Naive B cell (primary cell): ENCODE measurements around the gene METRNL. TPM values are rescaled to one million over a fixed set of nuclear protein-coding genes. Genes with fewer than 3 reads are reported as not detected.
A peak's percentile ranks its signal among the peaks of the same experiment; 100 is the strongest.

Experiments used
- ATAC-seq, 2 donors: fragments of 150-1000 bp; cut with Tn5 transposase; 2 replicates each; pipeline ENCODE4 v1.10.0; 2021; ENCODE audit warnings: low read depth in 2 of 2, mild to moderate bottlenecking in 2 of 2, moderate library complexity in 2 of 2
- DNase-seq: peaks from one replicate; pipeline ENCODE4 v3.0.0; 2022
- H3K27ac Mint-ChIP-seq, 6 donors: one replicate each; pipeline ENCODE4 v1.8.0; 2020 to 2022; ENCODE audit warnings: mild to moderate bottlenecking in 6 of 6, mixed read lengths in 6 of 6, moderate library complexity in 5 of 6, inconsistent platforms in 2 of 6
- H3K27me3 Mint-ChIP-seq, 3 donors: one replicate each; pipeline ENCODE4 v1.8.0; 2021 to 2022; ENCODE audit warnings: mixed read lengths in 3 of 3, mild to moderate bottlenecking in 1 of 3
- H3K36me3 Mint-ChIP-seq, 2 donors: one replicate each; pipeline ENCODE4 v1.8.0; 2020 to 2022; ENCODE audit warnings: mixed read lengths in 2 of 2, inconsistent platforms in 1 of 2, mild to moderate bottlenecking in 1 of 2
- H3K4me1 Mint-ChIP-seq, 3 donors: one replicate each; pipeline ENCODE4 v1.8.0; 2020 to 2022; ENCODE audit warnings: mixed read lengths in 3 of 3, inconsistent platforms in 1 of 3, mild to moderate bottlenecking in 1 of 3, moderate library complexity in 1 of 3
- H3K4me3 Mint-ChIP-seq, 8 donors: one replicate each; pipeline ENCODE4 v1.8.0; 2020 to 2022; ENCODE audit warnings: mild to moderate bottlenecking in 8 of 8, mixed read lengths in 8 of 8, moderate library complexity in 8 of 8, inconsistent platforms in 2 of 8
- H3K9me3 Mint-ChIP-seq, 7 donors: one replicate each; pipeline ENCODE4 v1.8.0; 2020 to 2022; ENCODE audit warnings: mixed read lengths in 7 of 7, mild to moderate bottlenecking in 5 of 7, inconsistent platforms in 2 of 7, moderate library complexity in 1 of 7
- polyA plus RNA-seq, 6 donors: library from polyadenylated mRNA; unstranded; fragments of 300-500 nt; fragmentation: Illumina TruSeq; gene quantifications; one replicate each; pipeline ENCODE4 v1.2.3, GENCODE V29; 2021; ENCODE audit warnings: low read depth in 6 of 6

The METRNL gene
- polyA plus RNA-seq, 6 donors from 2014 or later = 0.69 to 4.5 (median 1.4) TPM

DNA sequence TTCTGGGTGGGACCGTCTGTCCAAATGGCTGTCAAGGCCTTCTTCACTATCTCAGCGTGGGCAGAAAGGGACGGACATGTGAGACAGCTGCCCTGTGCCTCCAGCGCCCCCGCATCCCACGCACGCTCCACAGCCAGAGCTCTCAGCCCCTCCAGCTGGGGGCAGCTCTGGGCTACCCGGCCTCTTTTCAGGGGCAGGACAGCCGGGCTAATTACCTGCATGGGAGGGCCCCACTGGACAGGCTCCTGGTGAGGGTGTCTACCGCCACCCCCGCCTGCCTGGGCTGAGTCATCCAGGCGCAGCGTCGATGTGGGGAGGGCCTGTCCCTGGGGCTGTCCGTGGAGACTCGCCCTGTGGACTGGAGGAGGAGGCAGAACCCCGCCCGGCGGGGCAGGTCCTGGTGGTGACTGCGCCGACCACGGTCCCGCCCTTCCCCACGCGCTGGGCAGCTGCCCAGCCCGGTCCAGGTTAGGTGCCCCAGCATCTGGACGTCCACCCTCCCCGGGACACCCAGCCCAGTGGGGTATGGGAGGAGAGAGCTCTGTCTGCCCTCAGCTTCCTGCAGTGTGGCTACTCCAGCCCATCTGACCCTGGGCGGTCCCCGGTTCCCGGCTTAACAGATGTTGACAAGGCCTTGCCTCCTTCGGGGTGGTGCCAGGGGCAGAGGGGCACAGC lies 5.9 kb upstream of the METRNL start:
- no peak for ATAC-seq
- no peaks in the 10 kb centered on the region for H3K9me3 Mint-ChIP-seq

GRCh38 chr17:83074486-83075223 lies 4.8 kb upstream of the METRNL start:
- ATAC-seq = no peak
- no peak for DNase-seq
- no peak overlapping the region for H3K4me3 Mint-ChIP-seq
- H3K36me3 Mint-ChIP-seq = no peaks in the 10 kb centered on the region
- H3K4me1 Mint-ChIP-seq = peaks cover 8 to 27% (median 18%) of the 10 kb centered on the region in 3 donors
- H3K27me3 Mint-ChIP-seq = peaks cover 10 to 27% (median 18%) of the 10 kb centered on the region in 3 donors
- H3K27ac Mint-ChIP-seq = no peak overlapping the region
- H3K9me3 Mint-ChIP-seq = no peaks in the 10 kb centered on the region

More for the DNA sequence above, 5.9 kb upstream of the METRNL start:
- Mint-ChIP-seq H3K27me3 (peaks cover 13 to 32% (median 23%) of the 10 kb centered on the region in 3 donors), H3K4me1 (peaks cover 8 to 27% (median 18%) of the 10 kb centered on the region in 3 donors), H3K4me3 (no peak overlapping the region), H3K36me3 (no peaks in the 10 kb centered on the region), H3K27ac (no peak overlapping the region)
- DNase-seq = no peak

GRCh38 chr17:83075270-83075880 lies 4.0 kb upstream of the METRNL start:
- no peaks in the 10 kb centered on the region for H3K36me3 Mint-ChIP-seq
- H3K4me1 Mint-ChIP-seq = peaks cover 8 to 27% (median 18%) of the 10 kb centered on the region in 3 donors
- no peak overlapping the region for H3K27ac Mint-ChIP-seq
- peak overlapping the region in 1 of 8 donors; percentile 1 for H3K4me3 Mint-ChIP-seq
- H3K27me3 Mint-ChIP-seq = peaks cover 9 to 27% (median 16%) of the 10 kb centered on the region in 3 donors
- DNase-seq (no peak), ATAC-seq (no peak)
- no peaks in the 10 kb centered on the region for H3K9me3 Mint-ChIP-seq

DNA sequence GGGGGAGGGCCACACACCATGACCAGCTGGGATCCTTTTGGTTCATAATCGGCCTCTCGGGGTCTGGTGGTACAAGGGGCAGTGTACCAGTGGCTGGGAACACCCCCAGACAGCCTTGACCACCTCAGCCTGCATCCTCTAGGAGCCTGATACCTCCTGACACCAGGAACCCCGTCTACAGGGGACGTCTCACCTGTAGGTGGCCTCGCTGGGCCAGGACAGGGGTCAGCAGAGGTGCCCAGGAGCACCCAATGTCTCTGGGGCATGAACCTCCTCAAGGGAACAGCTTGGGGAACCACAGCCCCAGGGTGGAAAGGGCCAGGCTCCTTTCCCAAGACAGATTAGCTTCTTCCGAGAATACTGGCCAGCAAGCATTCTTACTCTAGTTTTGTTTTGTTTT lies 2.5 kb upstream of the METRNL start:
- no peak overlapping the region for H3K27ac Mint-ChIP-seq
- DNase-seq (no peak), ATAC-seq (no peak)
- no peaks in the 10 kb centered on the region for H3K9me3 Mint-ChIP-seq
- peaks cover 9 to 26% (median 11%) of the 10 kb centered on the region in 3 donors for H3K27me3 Mint-ChIP-seq
- peak overlapping the region in 4 of 8 donors; percentile 16 to 74 (median 46) for H3K4me3 Mint-ChIP-seq
- H3K36me3 Mint-ChIP-seq = no peaks in the 10 kb centered on the region
- H3K4me1 Mint-ChIP-seq = peaks cover 4 to 19% (median 10%) of the 10 kb centered on the region in 3 donors

- DNase-seq (no peak), ATAC-seq (no peak)
- peaks cover 4 to 20% (median 10%) of the 10 kb centered on the region in 3 donors for H3K4me1 Mint-ChIP-seq
- no peaks in the 10 kb centered on the region for H3K36me3 Mint-ChIP-seq
- H3K27me3 Mint-ChIP-seq = peaks cover 8 to 22% (median 9%) of the 10 kb centered on the region in 3 donors
- H3K4me3 Mint-ChIP-seq = peak overlapping the region in 5 of 8 donors; percentile 32 to 85 (median 49)
- H3K9me3 Mint-ChIP-seq = no peaks in the 10 kb centered on the region
- H3K27ac Mint-ChIP-seq = no peak overlapping the region
These were observed 2.0 kb upstream of the METRNL start for GRCh38 chr17:83077411-83077810.

DNA sequence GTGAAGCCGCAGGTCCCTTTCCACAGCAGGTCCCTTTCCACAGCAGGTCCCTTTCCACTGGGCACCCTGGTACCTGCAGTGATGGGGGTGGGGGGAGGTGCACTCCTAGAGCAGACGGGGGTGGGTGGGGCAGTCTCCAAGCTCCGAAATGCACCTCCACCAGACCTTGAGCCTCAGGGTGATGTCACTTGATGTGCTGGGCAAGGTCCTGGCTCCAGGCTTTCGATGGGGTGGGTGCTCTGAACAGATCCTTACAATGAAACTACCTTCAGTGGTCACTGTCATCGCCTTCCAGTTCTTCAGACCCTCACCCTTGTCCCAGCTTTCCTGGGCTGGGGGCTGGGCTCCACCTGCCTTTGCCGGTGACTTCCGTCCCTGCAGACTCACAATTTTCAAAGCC lies 1.5 kb upstream of the METRNL start:
- Mint-ChIP-seq H3K4me3 (peak overlapping the region; percentile 26 to 85 (median 70)), H3K36me3 (no peaks in the 10 kb centered on the region), H3K27ac (peak overlapping the region in 1 of 6 donors; percentile 87), H3K9me3 (no peaks in the 10 kb centered on the region), H3K27me3 (peaks cover 8 to 22% (median 9%) of the 10 kb centered on the region in 3 donors), H3K4me1 (peaks cover 7 to 25% (median 14%) of the 10 kb centered on the region in 3 donors)
- ATAC-seq (no peak), DNase-seq (no peak)

DNA sequence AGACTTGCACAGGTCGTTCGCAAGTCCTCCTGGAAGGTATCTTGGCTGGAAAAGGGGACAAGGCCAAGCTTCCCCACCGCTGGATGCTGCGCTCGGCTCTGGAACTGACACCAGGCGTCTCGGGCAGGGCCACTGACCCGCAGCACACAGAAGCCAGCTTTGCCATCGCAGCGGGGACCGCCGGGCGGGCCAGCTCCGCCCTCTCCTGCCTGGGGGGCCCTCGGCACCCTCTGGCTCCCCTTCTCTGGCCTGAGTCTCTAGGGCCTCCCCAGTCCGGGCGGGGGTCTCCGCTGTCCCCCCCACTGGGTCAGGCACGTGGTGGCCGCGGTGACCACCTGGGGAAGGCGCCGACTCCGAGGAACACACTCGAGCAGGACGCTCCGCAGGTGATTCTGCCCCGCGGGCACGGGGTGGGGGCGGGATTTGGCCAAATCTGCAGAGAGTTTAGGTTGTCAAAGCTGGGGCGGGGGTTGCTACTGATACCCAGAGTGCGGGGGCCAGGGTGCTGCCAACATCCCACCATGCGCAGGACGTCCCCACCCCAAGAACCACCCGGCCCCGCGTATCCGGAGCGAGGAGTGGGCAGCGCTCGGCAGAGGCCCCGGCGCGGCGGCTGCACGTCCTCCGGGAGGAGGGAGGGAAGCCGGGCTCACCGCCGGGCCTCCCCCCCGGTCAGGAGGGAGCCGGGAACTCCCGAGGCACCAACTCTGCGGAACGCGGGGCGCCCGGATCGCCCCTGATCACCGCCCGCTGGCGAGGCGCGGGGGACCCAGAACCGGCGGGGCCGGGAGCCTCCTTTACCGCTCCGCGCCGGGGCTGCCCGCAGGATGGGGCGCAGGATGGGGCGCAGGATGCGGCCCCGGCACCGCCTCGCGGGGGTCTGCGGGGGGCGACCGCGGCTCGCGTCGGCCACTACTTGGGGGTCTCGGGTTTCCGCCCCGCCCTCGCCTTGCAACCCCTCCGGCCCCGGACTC lies 744 bp upstream of the METRNL start:
- Mint-ChIP-seq H3K27me3 (peaks cover 8 to 22% (median 9%) of the 10 kb centered on the region in 3 donors), H3K4me3 (peak overlapping the region; percentile 56 to 85 (median 72)), H3K4me1 (peaks cover 10 to 31% (median 14%) of the 10 kb centered on the region in 3 donors), H3K36me3 (no peaks in the 10 kb centered on the region), H3K9me3 (no peaks in the 10 kb centered on the region), H3K27ac (peak overlapping the region in 1 of 6 donors; percentile 87)
- no peak for DNase-seq
- peak in 1 of 2 donors; percentile 7 for ATAC-seq

DNA sequence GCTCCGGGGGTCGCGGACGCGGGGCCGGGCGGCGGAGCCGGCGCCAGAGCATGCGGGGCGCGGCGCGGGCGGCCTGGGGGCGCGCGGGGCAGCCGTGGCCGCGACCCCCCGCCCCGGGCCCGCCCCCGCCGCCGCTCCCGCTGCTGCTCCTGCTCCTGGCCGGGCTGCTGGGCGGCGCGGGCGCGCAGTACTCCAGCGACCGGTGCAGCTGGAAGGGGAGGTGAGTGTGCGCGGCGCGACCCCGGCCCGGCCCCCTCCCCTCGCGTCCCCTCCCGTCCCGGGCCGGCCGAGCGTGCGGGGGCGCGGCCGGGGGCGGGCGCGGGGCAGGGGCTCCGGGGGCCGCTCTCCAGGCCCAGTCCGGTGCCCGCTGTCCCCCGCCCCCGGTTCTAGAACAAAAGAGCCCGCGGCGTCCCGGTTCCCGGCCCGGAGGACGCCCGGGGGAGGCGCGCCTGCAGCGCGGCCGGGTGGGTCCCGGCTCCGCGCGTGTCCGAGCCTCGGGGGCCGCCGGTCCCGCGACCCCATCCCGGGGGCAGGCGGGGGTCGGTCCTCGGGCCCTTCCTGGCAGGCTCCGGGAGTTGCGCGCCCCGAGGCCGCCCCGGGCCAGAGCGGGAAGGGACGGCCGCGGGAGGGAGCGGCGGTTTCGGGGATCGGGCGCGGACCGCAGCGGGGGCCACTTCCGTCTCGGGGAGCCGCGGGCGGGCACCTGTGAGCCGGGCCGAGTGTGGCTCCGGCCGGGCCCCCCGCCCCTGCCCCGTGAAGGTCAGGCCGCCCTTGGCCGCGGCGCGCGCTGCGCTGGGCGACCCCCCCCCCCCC lies 563 bp downstream of the METRNL start:
- ATAC-seq = peak in 1 of 2 donors; percentile 3
- Mint-ChIP-seq H3K27ac (no peak overlapping the region), H3K4me1 (peaks cover 10 to 36% (median 14%) of the 10 kb centered on the region in 3 donors), H3K9me3 (no peaks in the 10 kb centered on the region), H3K27me3 (peaks cover 8 to 22% (median 9%) of the 10 kb centered on the region in 3 donors), H3K36me3 (no peaks in the 10 kb centered on the region), H3K4me3 (peak overlapping the region in 1 of 8 donors; percentile 67)
- DNase-seq = no peak

GRCh38 chr17:83080579-83080857 lies 1.1 kb downstream of the METRNL start:
- peaks cover 8 to 22% (median 9%) of the 10 kb centered on the region in 3 donors for H3K27me3 Mint-ChIP-seq
- no peak overlapping the region for H3K27ac Mint-ChIP-seq
- no peak overlapping the region for H3K4me3 Mint-ChIP-seq
- H3K36me3 Mint-ChIP-seq = no peaks in the 10 kb centered on the region
- no peaks in the 10 kb centered on the region for H3K9me3 Mint-ChIP-seq
- no peak for DNase-seq
- peak; percentile 7 to 13 for ATAC-seq
- H3K4me1 Mint-ChIP-seq = peaks cover 10 to 36% (median 14%) of the 10 kb centered on the region in 3 donors

- Mint-ChIP-seq H3K9me3 (no peaks in the 10 kb centered on the region), H3K36me3 (no peaks in the 10 kb centered on the region), H3K4me1 (peaks cover 10 to 36% (median 14%) of the 10 kb centered on the region in 3 donors), H3K27ac (peak overlapping the region in 5 of 6 donors; percentile 63 to 96 (median 92)), H3K4me3 (peak overlapping the region; percentile 74 to 89 (median 80)), H3K27me3 (peaks cover 8 to 22% (median 9%) of the 10 kb centered on the region in 3 donors)
- ATAC-seq (peak; percentile 40 to 51), DNase-seq (peak; percentile 71)
These were observed 1.7 kb downstream of the METRNL start for GRCh38 chr17:83080858-83081683.

DNA sequence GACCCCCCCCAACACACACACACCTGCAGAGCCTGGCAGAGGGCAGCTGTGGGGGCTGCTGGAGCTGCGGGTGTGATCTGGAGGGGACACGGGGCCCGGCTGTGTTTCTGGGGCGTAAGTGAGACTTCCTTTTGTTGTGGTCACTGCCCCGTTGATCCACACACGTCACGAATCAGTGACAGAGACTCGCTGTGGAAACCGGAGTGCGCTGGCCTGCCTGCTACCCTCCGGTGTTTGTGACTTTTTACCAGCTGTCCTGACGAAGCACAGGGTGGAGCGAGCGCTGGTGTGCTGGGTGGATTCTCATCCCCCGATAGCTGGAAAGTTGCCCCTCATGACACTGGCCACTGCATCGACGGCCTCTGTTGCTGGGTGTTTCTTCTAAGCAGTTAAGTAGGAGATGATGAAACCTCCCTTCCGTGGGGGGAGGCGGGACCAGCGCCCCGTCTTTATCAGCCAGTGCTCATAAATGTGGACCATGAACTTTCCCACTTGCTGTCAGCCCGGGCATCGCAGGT lies 2.3 kb downstream of the METRNL start:
- peaks cover 8 to 16% (median 9%) of the 10 kb centered on the region in 3 donors for H3K27me3 Mint-ChIP-seq
- no peak for DNase-seq

More for the DNA sequence above, 2.3 kb downstream of the METRNL start:
- no peaks in the 10 kb centered on the region for H3K9me3 Mint-ChIP-seq
- H3K36me3 Mint-ChIP-seq = no peaks in the 10 kb centered on the region
- peak; percentile 32 to 49 for ATAC-seq
- H3K4me3 Mint-ChIP-seq = peak overlapping the region; percentile 74 to 89 (median 80)
- H3K4me1 Mint-ChIP-seq = peaks cover 10 to 36% (median 14%) of the 10 kb centered on the region in 3 donors
- peak overlapping the region; percentile 63 to 96 (median 93) for H3K27ac Mint-ChIP-seq
